PC-9 (cell line): ENCODE results near the gene GABARAPL1. TPM values are rescaled to one million over a fixed set of nuclear protein-coding genes. Genes with fewer than 3 reads are reported as not detected.

ENCODE experiments used
- BruUV-seq: library from RNA; stranded (reverse); fragments of 400-500 nt; replicated peaks from 2 replicates; lab custom pipeline; 2021; lab: Mats Ljungman, UMichigan
- CTCF ChIA-PET: fragments of 300-600 bp; sonication (Branson Sonifier 250); formaldehyde crosslinking; loops from one replicate; lab custom pipeline; 2022; ENCODE audit warnings: antibody characterized with exemption; lab: Charles Lee
- POLR2A ChIA-PET: fragments of 300-600 bp; sonication (Branson Sonifier 250); formaldehyde crosslinking; loops from one replicate; lab custom pipeline; 2022; ENCODE audit warnings: antibody characterized with exemption; ENCODE audit not compliant: unreplicated experiment; lab: Charles Lee
- DNase-seq, 2 experiments: peaks; one replicate each; pipeline versions ENCODE4 v3.0.0 to v3.0.0-alpha.2; 2015 to 2022; ENCODE audit warnings: mixed read lengths in 1 of 2
- H2AFZ ChIP-seq: fragments of 200-600 bp; sonication (generic); 2 replicates; pipeline ENCODE4 v1.8.1; 2017; ENCODE audit warnings: antibody characterized with exemption
- H3F3A ChIP-seq: fragments of 200-600 bp; sonication (generic); 2 replicates; pipeline ENCODE4 v1.8.1; 2017; ENCODE audit warnings: antibody characterized with exemption, mild to moderate bottlenecking, low read depth; ENCODE audit not compliant: insufficient read depth
- H3K27ac ChIP-seq: fragments of 200-600 bp; sonication (generic); 2 replicates; pipeline ENCODE4 v1.6.1; 2016; ENCODE audit warnings: mixed run types
- H3K27me3 ChIP-seq: fragments of 200-600 bp; sonication (generic); 2 replicates; pipeline ENCODE4 v1.6.1; 2016; ENCODE audit warnings: low read depth, mixed run types; ENCODE audit not compliant: insufficient read depth
- H3K36me3 ChIP-seq: fragments of 200-600 bp; sonication (generic); 2 replicates; pipeline ENCODE4 v1.6.1; 2016; ENCODE audit warnings: low read depth, mixed run types
- H3K4me1 ChIP-seq: fragments of 200-600 bp; sonication (generic); replicated peaks from 2 replicates; pipeline ENCODE4 v1.6.1; 2016; ENCODE audit warnings: mixed run types; ENCODE audit not compliant: insufficient read depth
- H3K4me2 ChIP-seq: fragments of 200-600 bp; sonication (generic); 2 replicates; pipeline ENCODE4 v1.6.1; 2017; ENCODE audit warnings: mixed run types
- H3K4me3 ChIP-seq: fragments of 200-600 bp; sonication (generic); 2 replicates; pipeline ENCODE4 v1.6.1; 2016; ENCODE audit warnings: mixed run types
- H3K79me2 ChIP-seq: fragments of 200-600 bp; sonication (generic); 2 replicates; pipeline ENCODE4 v1.6.1; 2017; ENCODE audit warnings: low read depth, mixed run types
- H3K9me2 ChIP-seq: fragments of 200-600 bp; sonication (generic); 2 replicates; pipeline ENCODE4 v1.8.1; 2017; ENCODE audit warnings: mild to moderate bottlenecking; ENCODE audit not compliant: insufficient read depth
- H3K9me3 ChIP-seq: fragments of 200-600 bp; sonication (generic); 2 replicates; pipeline ENCODE4 v1.8.1; 2016; ENCODE audit warnings: low read depth; ENCODE audit not compliant: insufficient read depth
- H4K20me1 ChIP-seq: fragments of 200-600 bp; sonication (generic); 2 replicates; pipeline ENCODE4 v1.8.1; 2017; ENCODE audit not compliant: insufficient read depth
- CTCF ChIP-seq: fragments of 200-600 bp; sonication (generic); conservative IDR thresholded peaks from 2 replicates; pipeline ENCODE4 v1.6.1; 2017; ENCODE audit warnings: mixed run types, antibody characterized with exemption, mild to moderate bottlenecking, moderate library complexity
- EZH2 ChIP-seq: fragments of 200-600 bp; sonication (generic); IDR thresholded peaks from 2 replicates; pipeline ENCODE4 v1.8.0; 2017; ENCODE audit warnings: antibody characterized with exemption, low read depth
- intact Hi-C: fragments of 100-400 bp; cut with micrococcal nuclease; formaldehyde crosslinking; loops from one replicate; pipeline ENCODE4 v1.10.0; 2022; ENCODE audit not compliant: unreplicated experiment
- total RNA-seq: library from RNA; stranded (reverse); gene quantifications from 2 replicates; pipeline ENCODE4 v1.2.3, GENCODE V29; 2021

The GABARAPL1 gene
- total RNA-seq, 1 experiment from 2014 or later, result 85.6 TPM

GRCh38 chr12:10251669-10252068 is 39.0 kb downstream of the GABARAPL1 start:
- TF ChIP-seq EZH2 (no peak), CTCF (no peak)
- Histone ChIP-seq H3F3A (no peaks in the 10 kb centered on the region), H3K36me3 (no peaks in the 10 kb centered on the region), H3K27ac (no peak overlapping the region), H3K9me3 (peaks cover 6% of the 10 kb centered on the region; the same call in 1 of the 2 replicates), H3K4me3 (no peak overlapping the region), H3K9me2 (no peaks in the 10 kb centered on the region), H3K27me3 (no peaks in the 10 kb centered on the region), H2AFZ (no peak overlapping the region), H4K20me1 (no peaks in the 10 kb centered on the region), H3K79me2 (no peaks in the 10 kb centered on the region), H3K4me1 (no peaks in the 10 kb centered on the region), H3K4me2 (no peak overlapping the region)
- BruUV-seq, result no TSS peak
- POLR2A ChIA-PET, result no interaction called here
- no peak for DNase-seq
- intact Hi-C loops, result no loop called here
- CTCF ChIA-PET, result interaction anchor here (0.6 kb wide), 1 partner anchor 9 kb away, joined by 5 read pairs; no protein-coding TSS in a partner anchor

- intact Hi-C loops, result no loop called here
- TF ChIP-seq CTCF (no peak), EZH2 (no peak)
- Histone ChIP-seq H3K9me2 (no peaks in the 10 kb centered on the region), H3F3A (no peaks in the 10 kb centered on the region), H3K4me2 (no peak overlapping the region), H3K27me3 (no peaks in the 10 kb centered on the region), H4K20me1 (no peaks in the 10 kb centered on the region), H2AFZ (no peak overlapping the region), H3K4me3 (no peak overlapping the region), H3K4me1 (no peaks in the 10 kb centered on the region), H3K27ac (no peak overlapping the region), H3K36me3 (no peaks in the 10 kb centered on the region), H3K9me3 (peaks cover 6% of the 10 kb centered on the region; the same call in 1 of the 2 replicates), H3K79me2 (no peaks in the 10 kb centered on the region)
- POLR2A ChIA-PET, result no interaction called here
- DNase-seq, result no peak
- CTCF ChIA-PET, result no interaction called here
- BruUV-seq, result no TSS peak
Observed at GRCh38 chr12:10252201-10252600, 39.5 kb downstream of the GABARAPL1 start.

DNA sequence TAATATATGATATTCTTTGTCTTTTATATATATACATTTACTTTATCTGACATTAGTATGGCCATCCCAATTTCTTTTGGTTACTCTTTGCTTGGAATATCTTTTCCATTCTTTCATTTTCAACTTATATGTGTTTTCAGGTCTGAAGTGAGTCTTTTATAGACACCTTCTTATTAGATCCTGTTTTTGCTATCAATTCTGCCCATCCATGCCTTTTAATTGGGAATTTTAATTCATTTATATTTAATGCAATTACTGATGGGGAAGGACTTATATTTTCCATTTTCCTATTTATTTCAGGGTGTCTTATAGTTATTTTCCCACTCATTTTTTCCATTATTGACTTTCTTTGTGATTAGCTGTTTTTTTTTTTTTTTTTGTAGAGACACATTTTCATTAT is 43.4 kb downstream of the GABARAPL1 start:
- no peak for DNase-seq
- intact Hi-C loops, result no loop called here
- POLR2A ChIA-PET, result no interaction called here
- Histone ChIP-seq H3K36me3 (no peaks in the 10 kb centered on the region), H4K20me1 (no peaks in the 10 kb centered on the region), H3K27me3 (no peaks in the 10 kb centered on the region), H3K9me2 (no peaks in the 10 kb centered on the region), H3K79me2 (no peaks in the 10 kb centered on the region), H3K27ac (no peak overlapping the region), H3K4me3 (no peak overlapping the region), H3K4me1 (no peaks in the 10 kb centered on the region), H2AFZ (no peak overlapping the region), H3K9me3 (peaks cover 6% of the 10 kb centered on the region; the same call in 1 of the 2 replicates), H3K4me2 (no peak overlapping the region), H3F3A (no peaks in the 10 kb centered on the region)
- CTCF ChIA-PET, result no interaction called here
- no TSS peak for BruUV-seq
- no peak for TF ChIP-seq EZH2
- no peak for TF ChIP-seq CTCF
